ENCODE measurements around the gene UACA.
"Not testable (repeated sequence)": the region's sequence is repeated elsewhere in the genome, so short reads cannot be mapped to it uniquely, and the experiment has no call there.

UACA gene, protein sequence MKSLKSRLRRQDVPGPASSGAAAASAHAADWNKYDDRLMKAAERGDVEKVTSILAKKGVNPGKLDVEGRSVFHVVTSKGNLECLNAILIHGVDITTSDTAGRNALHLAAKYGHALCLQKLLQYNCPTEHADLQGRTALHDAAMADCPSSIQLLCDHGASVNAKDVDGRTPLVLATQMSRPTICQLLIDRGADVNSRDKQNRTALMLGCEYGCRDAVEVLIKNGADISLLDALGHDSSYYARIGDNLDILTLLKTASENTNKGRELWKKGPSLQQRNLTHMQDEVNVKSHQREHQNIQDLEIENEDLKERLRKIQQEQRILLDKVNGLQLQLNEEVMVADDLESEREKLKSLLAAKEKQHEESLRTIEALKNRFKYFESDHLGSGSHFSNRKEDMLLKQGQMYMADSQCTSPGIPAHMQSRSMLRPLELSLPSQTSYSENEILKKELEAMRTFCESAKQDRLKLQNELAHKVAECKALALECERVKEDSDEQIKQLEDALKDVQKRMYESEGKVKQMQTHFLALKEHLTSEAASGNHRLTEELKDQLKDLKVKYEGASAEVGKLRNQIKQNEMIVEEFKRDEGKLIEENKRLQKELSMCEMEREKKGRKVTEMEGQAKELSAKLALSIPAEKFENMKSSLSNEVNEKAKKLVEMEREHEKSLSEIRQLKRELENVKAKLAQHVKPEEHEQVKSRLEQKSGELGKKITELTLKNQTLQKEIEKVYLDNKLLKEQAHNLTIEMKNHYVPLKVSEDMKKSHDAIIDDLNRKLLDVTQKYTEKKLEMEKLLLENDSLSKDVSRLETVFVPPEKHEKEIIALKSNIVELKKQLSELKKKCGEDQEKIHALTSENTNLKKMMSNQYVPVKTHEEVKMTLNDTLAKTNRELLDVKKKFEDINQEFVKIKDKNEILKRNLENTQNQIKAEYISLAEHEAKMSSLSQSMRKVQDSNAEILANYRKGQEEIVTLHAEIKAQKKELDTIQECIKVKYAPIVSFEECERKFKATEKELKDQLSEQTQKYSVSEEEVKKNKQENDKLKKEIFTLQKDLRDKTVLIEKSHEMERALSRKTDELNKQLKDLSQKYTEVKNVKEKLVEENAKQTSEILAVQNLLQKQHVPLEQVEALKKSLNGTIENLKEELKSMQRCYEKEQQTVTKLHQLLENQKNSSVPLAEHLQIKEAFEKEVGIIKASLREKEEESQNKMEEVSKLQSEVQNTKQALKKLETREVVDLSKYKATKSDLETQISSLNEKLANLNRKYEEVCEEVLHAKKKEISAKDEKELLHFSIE (N-terminal part only)

DNA sequence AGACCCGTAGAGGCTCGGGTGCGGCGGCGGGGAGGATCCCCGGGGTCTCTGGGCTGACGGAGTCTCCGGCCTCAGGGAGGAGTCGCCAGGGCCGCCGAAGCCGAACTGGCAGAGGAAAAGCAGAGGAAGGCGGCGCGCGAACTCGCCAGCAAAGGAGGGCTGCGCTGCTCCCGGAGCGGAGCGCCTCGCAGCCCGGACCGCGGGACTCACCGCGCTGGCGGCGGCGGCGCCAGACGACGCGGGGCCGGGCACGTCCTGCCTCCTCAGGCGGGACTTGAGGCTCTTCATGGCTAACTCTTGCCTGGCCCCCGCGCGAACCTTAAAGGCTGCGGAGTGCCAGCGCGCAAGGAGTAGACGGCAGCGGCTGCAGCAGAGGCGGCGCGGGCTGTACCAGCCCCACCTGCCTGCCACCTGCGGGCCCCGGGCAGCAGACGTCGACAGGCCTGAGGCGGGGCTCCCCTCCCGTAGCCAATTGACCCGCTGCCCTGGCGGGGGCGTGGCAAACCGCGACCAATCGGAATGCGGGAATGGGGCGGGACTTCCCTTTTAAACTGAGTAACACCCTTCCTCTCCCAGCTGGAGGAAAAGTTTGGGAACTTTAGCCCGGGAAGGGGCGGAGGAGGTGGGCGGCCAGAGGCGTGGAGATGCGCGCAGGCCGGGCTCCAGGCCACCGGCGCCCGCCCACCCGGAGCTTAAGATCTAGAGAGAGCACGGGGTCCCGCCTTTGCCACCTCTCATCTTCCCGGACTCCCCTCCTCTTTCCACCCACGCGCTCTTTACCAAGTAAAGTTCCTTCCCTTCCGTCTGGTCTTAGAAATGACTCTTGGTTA, at the start of gene UACA:
Gene UACA, minus strand, starts transcription at position 439 of the 830 bp plus-strand sequence. Its CDS starts 151 bp downstream, at position 288.
- peak; percentile 90 for DNase-seq

DNA sequence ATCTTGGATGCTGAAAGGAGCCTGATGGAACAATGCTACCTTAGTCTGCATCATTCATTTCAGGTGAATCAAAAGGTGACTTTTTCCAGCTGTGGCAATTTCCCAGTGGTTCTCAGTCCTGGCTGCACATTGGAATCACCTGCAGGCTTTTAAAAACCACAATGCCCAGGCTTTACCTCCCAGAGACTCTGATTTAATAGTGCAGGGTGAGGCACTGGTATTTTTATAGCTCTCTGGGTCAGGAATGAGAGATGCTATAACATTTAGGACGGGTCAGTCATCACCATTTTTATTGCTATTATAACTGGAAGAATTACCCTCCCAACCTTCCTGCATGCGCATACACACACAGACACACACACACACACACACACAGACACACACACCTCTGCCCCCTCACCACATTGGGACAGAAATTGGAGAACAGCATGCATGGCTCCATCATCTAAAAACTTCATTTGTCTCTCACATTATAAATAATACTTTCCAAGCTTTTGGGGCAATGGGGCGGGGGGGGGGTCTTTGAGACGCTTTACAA, 49.5 kb upstream of the UACA start:
- no peak for DNase-seq

DNA sequence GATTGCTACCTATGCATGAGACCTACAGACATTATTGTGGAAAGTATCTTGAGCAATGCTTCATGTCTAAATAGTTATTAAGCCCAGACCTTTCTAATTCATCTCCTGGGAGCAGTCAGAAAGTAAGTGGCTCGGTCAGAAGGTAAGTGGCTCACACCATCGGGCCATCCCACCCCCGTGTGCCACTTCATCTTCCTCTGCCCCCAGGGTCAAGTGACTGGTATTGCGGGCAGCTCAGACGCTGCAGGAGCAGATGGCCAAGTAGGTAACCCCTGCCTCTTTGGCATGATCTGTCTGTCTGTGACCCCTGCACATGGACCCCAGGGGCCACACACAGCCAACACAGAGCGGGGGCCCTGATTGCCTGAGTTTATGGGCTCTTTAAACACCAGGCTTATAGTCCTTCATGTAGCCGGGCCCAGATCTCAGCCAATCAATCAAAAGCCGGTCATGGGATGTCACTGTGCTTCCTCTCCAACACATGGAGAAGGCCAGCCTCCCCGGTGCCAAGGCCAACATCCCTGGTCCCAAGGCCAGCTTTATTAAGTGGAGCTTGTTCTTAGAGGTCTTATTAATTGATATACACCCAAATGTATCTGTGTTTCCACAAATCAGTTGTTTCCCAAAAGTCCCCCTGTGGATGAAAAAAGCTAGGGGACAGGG, 47.7 kb upstream of the UACA start:
- DNase-seq: no peak

DNA sequence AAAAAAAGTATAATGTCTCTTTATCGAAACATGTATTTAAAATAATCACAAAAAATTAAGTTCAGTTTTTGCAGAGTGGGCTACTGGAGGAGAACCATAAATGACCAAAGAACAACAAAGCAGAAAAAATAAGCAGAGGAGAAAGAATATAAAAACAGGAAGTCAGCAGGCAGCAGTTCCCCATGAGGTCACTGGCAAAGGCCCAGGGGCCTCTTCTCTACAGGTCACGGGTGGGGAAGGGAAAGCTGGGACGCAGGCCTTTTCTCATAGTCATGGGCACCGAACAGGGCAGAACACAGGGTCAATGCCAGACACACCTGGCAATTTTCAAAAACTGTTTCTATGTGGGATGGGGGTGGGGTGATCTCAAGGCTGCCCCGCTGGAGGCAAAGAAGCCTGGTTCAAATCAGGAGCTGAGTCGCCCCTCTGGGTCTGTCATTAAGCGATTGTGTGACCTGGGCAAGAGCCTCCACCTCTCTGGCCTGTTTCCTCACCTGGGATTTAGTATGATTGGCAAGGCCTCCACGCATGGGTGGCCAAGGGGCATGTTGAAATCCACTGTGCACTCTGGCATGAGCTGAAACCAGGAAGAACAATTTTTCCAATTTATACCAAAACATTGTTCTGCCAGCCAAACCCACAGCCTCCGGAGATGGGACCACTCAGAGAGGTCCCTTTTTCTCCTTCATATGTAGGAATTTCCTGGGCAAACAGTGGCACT, 43.8 kb upstream of the UACA start:
- peak; percentile 49 for DNase-seq

DNA sequence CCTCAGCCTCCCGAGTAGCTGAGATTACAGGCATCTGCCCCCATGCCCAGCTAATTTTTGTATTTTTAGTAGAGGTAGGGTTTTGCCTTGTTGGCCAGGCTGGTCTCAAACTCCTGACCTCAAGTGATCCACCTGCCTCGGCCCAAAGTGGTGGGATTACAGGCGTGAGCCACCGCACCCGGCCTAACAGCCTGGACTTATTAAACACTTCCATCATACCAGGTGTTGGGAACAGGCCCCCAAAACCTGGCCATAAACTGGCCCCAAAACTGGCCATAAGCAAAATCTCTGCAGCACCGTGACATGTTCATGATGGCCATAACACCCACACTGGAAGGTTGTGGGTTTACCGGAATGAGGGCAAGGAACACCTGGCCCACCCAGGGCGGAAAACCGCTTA, 41.0 kb upstream of the UACA start:
- DNase-seq: not testable (repeated sequence)

DNA sequence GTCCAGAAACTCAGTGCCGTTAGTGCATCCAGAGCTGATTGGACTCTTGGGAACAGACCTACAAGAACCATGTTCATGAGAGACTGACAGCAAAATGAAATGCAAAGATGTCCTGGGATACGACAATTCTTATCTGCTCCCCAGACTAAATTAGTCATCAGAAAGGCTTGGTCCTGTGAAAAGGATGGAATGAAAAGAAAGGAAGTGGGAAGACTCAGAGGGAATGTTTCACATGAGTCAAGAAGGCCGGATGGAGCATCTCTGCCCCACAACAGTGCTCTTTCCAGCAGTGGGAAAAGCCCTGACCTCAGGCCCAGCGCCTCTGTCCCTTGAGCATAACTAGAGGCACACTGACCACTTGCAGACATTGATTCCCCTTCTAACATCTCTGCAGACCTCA, 39.3 kb upstream of the UACA start:
- no peak for DNase-seq

DNA sequence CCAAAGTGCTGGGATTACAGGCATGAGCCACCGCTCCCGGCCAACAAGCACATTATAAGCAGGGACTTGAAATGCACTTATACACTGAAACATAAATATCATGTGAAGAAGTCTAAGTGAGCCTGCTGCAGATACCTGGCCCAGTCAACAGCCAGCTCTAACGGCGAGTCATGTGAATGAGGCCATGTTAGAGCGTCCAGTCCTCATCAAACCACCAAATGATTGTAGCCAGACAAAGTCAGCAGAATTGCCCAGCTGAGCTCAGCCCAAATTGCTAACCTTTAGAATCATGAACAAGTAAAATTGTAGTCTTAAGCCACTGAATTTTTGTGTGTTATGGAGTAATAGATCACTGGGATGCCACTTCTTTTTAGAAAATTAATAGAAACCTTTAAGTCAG, 37.8 kb upstream of the UACA start:
- DNase-seq: no peak

DNA sequence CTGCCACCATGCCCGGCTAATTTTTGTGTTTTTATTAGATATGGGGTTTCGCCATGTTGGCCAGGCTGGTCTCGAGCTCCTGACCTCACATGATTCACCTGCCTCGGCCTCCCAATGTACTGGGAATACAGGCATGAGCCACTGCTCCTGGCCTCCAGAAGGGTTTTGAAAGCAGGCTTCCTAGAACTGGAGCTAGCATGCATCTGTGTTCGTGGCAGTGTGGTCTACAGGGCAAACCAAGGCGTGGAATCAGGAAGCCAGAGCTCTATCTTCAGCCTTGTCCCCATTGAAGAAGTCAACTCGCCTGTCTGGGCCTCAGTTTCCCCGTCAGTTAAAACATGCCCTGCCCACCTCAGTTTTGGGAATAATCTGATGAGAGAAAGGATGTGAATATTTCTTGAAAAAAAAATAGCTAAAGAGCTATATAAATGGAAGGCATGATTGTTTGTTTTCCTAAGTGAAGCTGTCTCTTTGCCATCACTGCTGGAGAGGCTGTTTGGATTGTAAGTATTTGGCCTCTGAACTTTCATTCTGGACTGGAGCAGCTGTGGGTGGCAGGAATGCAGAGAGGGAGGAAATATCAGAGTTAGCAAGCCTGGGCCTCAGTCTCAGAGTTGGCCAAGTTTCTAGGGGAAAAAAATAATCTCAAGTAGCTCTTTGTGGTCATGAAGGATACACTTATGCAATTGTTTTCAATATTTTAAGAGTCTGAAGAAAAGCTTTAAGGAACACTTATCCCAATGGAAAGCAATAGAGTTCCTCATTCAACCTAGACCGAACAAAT, 36.5 kb upstream of the UACA start:
- no peak for DNase-seq

DNA sequence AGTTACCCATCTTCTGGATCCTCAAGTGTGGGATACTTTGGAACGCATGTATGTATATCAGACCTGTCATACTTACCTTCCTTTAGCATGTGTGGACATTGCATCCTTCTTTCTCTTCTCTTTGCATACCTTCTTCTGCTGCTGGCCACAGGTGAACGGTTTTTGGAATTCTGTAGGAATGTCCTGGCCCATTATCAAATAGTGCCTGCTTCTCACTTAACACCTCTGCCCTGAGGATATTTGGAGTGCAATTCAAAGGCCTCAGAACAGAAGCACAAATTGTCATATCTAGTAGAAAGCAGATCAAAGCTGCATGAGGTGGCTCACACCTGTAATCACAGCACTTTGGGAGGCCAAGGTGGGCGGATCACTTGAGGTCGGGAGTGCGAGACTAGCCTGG, 34.1 kb upstream of the UACA start:
- no peak for DNase-seq

DNA sequence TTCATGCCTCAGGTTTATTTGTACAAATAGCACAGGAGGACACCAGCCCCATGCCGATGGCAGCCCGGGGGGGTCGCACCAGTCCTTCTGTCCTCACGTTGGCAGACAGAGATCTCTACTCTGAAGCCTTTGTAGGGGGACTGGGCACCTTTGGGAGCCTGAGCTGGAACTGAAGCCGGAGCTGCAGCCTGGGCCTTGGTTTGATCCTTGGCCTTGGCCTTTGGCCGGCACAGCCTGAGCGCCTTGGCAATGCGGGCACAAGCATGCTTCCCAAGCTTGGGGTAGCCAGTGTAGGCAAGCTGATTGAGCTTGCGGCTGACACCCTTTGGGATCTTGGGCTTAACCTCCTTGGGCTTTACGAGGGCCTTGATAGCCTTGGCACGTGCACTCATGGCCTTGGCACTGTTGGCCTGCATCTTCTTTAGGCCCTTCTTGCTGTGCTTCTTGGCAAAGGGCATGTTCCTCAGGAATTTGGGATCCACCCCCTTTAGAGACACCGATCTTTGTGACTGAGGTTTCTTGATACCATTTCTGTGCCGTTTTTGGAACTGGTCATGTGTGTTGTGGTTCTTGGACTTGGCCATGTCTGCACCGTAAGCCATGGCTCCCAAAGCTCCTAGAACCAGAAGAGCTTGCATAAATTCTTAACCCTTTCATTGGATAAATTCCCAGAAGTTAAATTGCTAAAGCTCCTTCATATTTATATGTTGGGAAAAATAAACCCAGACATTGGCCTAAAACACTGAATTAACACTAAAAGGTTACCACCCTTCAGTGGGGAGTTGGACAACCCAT, 33.4 kb upstream of the UACA start:
- no peak for DNase-seq

DNA sequence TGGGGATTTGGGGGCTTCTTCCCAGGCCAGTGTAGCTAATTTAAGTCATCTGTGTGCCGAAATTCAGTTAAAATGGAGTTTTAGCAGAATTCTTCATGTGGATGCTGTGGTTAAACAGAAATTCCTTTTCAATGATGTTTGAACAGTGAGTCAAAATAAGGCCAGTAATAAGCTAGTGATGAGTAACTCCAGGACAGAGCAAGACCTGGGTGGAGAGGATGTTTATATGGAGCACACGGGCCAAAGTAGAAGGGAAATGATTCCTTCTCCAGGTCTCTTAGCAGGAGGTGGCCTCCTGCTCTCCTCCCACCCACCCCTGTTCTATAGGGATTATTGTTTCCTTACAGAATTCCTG, 31.9 kb upstream of the UACA start:
- no peak for DNase-seq

DNA sequence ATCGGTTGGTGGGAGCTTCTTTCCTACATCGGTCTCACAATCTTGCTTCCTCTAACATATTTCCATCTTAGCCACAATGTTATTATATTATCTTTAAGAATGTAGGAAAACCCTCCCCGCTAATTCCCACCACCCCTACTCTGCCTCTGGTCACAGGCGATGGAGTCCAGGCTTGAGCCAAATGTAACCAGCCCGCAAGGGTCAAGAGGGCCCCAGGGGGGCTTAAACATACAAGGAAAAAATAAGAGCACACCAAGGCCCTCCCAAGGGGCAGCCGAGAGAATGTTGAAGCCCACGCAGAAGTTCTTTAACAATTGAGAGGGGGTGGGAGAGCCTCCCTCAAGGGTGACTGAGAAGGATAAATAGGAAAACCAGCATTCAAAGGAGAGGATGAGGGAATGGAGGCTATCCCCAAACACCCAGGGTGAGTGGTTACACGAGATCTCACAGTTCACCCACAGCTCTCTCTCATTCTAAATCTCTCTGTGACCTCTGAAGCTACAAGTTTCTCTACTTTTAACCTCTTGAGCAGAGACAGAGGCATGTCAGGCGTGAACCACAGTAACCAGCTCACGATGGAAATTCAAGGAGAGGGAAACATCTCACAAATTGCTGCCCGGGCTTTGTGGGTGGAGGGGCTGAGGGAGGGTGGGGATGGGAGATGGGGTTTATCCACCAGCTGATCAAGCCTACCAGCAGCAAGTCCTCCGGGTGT, 31.4 kb upstream of the UACA start:
- no peak for DNase-seq

DNA sequence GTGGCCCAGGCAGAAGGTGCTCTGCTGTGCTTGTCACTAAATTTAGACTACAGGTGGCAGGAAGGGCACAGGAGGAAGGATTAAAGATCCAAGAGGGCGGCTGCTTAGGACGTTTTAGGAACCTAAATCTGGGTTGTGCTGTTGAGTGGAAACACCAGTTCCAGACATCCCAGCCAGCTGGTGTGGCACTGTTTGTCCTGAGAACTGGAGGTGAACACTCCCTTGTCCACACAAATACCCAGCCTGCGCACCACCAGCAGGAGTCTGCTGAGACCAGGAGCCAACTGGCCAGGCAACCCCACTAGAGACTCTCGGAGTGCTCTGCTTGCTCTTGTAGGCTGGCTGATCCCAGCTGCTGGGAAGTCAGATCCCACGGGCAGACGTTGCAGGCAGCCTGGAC, 30.3 kb upstream of the UACA start:
- no peak for DNase-seq

DNA sequence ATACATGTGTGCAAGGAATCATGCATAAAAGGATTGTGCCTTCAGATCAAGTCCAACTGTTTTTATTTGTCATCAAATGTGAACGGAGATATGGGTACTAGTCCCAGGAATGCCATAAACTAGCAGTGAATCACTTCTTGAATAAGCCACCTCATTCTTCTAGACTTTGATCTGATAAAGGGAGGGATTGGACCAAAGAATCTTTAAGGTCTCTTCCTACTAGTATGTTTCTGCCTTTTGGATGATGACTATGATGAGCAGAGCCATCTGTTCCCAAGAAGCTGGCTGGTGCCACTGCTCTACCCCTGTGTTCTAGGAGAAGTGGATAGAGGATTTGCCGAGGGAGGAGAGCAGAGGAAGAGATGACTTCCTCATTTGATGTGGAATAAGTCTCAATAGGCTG, 28.8 kb upstream of the UACA start:
- DNase-seq: peak; percentile 32

DNA sequence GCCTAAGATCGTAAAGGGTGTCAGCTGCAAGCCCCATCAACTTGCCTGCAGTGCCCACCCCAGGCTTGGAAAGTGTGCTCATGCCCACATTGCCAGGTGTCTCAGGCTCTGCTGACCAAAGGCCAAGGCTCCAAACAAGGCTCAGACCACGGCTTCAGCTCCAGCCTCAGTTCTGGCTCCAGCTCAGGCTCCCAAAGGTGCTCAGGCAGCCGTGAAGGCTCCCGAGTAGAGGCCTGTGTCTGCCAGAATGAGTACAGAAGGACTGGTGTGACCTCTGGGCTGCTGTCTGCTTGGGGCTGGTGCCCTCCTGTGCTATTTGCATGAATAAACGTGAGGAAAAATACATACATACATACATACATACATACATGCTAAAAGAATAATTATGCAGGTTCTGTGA, 27.9 kb upstream of the UACA start:
- DNase-seq: no peak

DNA sequence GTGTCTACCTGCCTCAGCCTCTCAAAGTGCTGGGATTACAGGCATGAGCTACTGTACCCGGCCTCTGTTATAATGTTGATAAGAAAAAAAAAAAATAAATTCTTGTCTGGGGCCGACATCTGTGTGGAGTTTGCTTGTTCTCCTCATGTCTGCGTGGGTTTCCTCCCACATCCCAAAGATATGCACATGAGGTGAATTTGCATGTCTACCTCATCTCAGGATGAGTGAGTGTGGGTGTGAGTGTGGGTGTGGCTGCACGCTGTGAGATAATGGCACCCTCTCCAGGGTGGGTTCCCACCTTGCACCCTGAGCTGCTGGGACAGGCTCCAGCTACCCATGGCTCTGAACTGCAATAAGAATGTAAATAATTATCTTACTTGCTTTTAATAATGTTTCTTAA, 25.9 kb upstream of the UACA start:
- peak; percentile 52 for DNase-seq

DNA sequence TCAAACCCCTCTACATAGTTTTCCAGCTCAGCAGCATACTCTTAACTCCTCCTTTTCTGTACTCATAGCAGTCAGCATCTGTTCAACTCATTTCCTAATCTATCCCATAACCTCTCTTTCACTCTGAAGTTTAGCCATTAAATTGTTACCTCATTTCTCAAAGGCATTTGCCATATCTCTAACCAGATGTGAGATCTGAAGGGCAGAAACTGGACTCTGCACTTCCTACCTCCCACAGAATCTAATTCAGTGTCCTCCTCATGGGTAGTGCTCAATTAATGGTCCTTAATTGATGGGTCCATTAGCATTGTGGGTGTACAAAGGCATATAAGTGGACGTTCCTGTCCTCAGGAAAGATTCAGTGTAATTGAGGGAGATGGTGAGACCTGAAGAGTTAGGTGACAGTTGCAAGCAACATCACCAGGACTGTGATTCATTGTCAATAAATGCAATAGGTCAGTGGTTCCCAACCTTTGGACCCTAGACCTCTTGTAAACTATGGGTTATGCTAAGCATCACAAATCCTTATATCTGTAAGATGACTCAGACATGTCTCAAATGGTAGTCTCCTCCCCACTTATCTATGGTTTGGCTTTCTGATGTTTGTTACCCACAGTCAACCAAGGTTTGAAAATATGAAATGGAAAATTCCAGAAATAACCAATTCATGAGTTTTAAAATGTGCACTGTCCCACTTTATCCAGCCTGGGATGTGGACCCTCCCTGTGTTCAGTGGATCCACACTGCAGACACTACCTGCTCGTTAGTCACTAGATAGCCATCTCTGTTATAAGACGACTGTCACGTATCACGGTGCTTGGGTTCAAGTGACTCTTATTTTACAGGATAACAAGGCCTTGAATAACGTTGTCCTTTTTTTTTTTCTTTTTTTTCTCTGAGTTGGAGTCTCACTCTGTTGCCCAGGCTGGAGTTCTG, 25.0 kb upstream of the UACA start:
- DNase-seq: no peak

Data from OCI-M1 (cell line).